ENCODE measurements around the gene SPTLC2.
"Not testable (repeated sequence)": the region's sequence is repeated elsewhere in the genome, so short reads cannot be mapped to it uniquely, and the experiment has no call there.

The SPTLC2 gene

DNA sequence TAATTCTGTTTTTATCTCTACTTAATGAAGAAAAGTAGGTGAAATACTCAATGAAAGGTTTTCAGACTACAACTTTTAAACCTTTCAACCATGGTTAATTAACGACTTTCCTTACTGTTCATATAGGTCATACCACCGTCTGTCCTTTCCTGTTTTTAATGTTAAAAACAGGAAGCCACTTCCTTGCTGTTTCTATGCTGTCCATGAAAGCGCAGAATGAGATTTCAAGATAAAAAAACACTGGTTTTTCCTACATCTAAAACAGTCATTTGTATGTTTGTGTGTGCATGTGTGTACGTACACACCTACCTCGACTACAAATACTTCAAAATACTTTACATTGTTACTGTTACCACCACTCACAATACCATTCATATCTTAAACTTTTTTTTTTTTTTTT is 27.3 kb downstream of the SPTLC2 start:
- no peak overlapping the region for H3K4me3 Mint-ChIP-seq
- no peaks in the 10 kb centered on the region for H3K27me3 Mint-ChIP-seq
- no peak for ATAC-seq (ENCODE audit: low read depth)
- no peaks in the 10 kb centered on the region for H3K9me3 Mint-ChIP-seq
- no peaks in the 10 kb centered on the region for H3K36me3 Mint-ChIP-seq
- H3K27ac Mint-ChIP-seq = peak overlapping the region; percentile 69
- DNase-seq (ENCODE audit: low spot score in 2 of 2) = no peak
- H3K4me1 Mint-ChIP-seq = peaks cover 44% of the 10 kb centered on the region

DNA sequence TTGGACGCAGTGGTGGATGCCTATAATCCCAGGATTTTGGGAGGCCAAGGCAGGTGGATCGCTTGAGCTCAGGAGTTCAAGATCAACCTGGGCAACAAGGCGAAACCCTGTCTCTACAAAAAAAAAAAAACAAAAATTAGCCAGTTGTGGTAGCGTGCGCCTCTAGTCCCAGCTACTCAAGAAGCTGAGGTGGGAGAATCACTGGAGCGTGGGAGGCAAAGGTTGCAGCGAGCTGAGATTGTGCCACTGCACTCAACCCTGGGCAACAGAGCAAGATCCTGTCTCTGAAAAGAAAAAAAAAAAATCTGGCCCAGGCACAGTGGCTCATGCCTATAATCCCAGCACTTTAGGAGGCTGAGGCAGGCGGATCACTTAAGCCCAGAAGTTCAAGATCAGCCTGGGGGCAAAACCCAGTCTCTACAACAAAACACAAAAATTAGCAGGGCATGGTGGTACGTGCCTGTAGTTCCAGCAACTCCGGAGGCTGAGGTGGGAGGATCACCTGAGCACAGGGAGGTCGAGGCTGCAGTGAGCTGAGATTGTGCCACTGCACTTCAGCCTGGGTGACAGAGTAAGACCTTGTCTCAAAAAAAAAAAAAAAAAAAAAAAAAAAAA is 27.9 kb downstream of the SPTLC2 start:
- Mint-ChIP-seq H3K4me3 (peak overlapping the region; percentile 41), H3K27ac (peak overlapping the region; percentile 69)

DNA sequence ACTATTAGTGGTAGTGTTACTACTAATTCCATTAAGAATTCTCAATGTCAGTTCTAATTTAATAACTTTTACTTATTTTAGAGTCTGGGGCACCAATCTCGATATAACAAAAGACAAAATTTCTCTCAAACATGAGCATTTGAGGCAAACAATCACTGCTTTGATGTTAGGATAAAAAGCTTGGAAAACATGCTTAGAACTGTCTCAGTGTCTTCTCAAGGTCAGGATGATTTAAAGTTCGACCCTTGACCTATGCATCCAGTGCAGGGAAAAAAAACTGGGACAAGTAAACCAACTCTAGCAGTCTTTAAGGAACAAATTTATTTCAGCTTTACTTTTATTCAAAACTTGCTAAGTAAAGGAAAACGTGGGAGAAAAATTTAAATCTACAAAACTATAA is 31.1 kb downstream of the SPTLC2 start:
- no peak for ATAC-seq (ENCODE audit: low read depth)
- Mint-ChIP-seq H3K4me3 (no peak overlapping the region), H3K27me3 (no peaks in the 10 kb centered on the region), H3K4me1 (peaks cover 27% of the 10 kb centered on the region), H3K36me3 (peaks cover 3% of the 10 kb centered on the region), H3K27ac (no peak overlapping the region), H3K9me3 (no peaks in the 10 kb centered on the region)
- DNase-seq (ENCODE audit: low spot score in 2 of 2) = no peak

More for the DNA sequence above, 27.9 kb downstream of the SPTLC2 start:
- DNase-seq (ENCODE audit: low spot score in 2 of 2); H3K27me3 Mint-ChIP-seq; H3K9me3 Mint-ChIP-seq; H3K36me3 Mint-ChIP-seq: not testable (repeated sequence)
- H3K4me1 Mint-ChIP-seq = peaks cover 40% of the 10 kb centered on the region
- ATAC-seq (ENCODE audit: low read depth) = peak; percentile 64

DNA sequence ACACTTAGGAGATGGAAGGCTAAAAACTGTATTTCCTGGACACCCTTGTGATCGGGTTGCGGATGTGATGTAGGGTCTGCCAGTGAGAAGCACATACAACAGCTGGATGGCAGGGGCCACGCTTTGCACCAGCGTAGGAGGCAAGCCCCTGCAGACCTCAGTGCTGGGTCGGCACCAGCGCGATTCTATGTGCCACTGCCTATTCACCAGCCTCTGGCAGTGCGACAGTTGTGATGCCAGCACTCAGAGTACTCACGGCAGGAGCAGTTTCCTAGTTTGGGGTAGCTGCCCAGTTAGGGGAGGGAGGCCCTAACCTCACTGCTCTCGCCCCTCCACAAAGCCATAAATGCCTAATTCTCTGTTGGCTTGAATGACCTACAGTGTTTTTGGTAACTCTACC is 31.6 kb downstream of the SPTLC2 start:
- no peaks in the 10 kb centered on the region for H3K9me3 Mint-ChIP-seq
- no peaks in the 10 kb centered on the region for H3K27me3 Mint-ChIP-seq
- H3K27ac Mint-ChIP-seq = no peak overlapping the region
- no peak overlapping the region for H3K4me3 Mint-ChIP-seq
- H3K36me3 Mint-ChIP-seq = peaks cover 3% of the 10 kb centered on the region
- no peak for ATAC-seq (ENCODE audit: low read depth)
- peaks cover 23% of the 10 kb centered on the region for H3K4me1 Mint-ChIP-seq
- DNase-seq (ENCODE audit: low spot score in 2 of 2) = no peak

DNA sequence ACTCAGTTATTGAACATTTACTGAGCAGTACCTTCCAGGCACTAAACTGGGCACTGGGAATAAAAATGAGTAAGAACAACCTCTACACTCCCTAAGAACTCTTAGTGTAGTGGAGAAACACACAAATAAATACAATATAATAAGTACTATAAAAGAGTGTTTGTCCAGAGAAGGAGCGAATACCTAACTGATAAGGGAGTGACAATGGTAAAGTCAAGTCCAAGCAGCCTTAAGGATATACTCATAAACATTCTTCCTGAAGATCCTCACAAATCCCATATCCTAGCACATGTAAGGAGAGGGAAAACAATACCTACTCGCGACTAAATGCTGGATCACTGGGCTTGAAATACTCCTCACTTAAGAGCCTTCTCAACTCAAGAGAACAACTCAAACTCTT is 32.8 kb downstream of the SPTLC2 start:
- DNase-seq (ENCODE audit: low spot score in 2 of 2) = no peak
- Mint-ChIP-seq H3K4me1 (peaks cover 23% of the 10 kb centered on the region), H3K27me3 (no peaks in the 10 kb centered on the region), H3K36me3 (peaks cover 3% of the 10 kb centered on the region), H3K9me3 (no peaks in the 10 kb centered on the region), H3K27ac (no peak overlapping the region), H3K4me3 (no peak overlapping the region)
- ATAC-seq (ENCODE audit: low read depth) = no peak

DNA sequence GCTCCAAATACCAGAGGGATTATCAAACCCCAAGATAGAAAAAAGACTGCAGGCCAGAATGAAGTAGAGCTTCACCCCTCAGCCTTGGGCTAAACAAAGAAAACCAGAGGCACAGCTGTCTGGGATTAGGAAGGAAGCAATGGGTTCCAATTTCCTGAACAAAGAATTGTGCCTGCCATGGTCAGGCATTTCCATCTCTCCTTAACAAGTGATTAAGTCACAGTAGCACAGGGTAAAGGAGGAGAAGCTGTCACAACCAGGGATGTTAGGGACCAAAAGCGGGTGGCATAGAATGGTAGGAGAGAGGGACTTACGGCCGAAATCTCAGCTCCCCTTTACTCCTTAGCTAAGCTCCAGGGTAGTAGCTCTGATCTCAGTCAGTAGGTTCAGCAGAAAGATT is 33.9 kb downstream of the SPTLC2 start:
- peaks cover 17% of the 10 kb centered on the region for H3K4me1 Mint-ChIP-seq
- no peaks in the 10 kb centered on the region for H3K9me3 Mint-ChIP-seq
- H3K27ac Mint-ChIP-seq = no peak overlapping the region

DNA sequence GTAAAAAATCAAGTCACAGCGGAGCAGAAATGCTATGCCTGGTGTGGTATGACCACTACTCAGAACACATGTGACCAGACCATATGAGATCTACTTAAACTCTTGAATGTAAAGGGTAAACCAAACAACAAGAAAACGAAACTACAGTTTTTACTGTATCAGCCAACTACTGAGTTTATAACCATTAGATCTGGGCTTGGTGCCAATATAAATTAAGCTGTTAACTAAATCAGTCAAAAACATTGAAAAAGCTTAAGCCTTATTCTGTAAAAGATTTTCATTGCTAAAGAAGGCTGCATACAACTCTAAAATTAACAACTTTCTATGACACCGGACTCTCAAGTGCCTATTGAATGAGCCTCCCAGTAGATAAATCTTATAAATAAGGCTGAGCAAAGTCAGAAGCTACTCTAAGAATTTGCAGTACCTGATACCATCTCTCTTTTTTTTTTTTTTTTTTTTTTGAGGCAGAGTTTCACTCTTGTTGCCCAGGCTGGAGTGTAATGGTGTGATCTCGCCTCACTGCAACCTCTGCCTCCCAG is 35.4 kb downstream of the SPTLC2 start:
- no peaks in the 10 kb centered on the region for H3K27me3 Mint-ChIP-seq
- no peak overlapping the region for H3K27ac Mint-ChIP-seq
- ATAC-seq (ENCODE audit: low read depth) (no peak), DNase-seq (ENCODE audit: low spot score in 2 of 2) (no peak)
- H3K4me1 Mint-ChIP-seq = peaks cover 10% of the 10 kb centered on the region
- H3K36me3 Mint-ChIP-seq = peaks cover 3% of the 10 kb centered on the region
- no peaks in the 10 kb centered on the region for H3K9me3 Mint-ChIP-seq
- H3K4me3 Mint-ChIP-seq = no peak overlapping the region

More for the DNA sequence above, 33.9 kb downstream of the SPTLC2 start:
- ATAC-seq (ENCODE audit: low read depth) (no peak), DNase-seq (ENCODE audit: low spot score in 2 of 2) (no peak)
- no peak overlapping the region for H3K4me3 Mint-ChIP-seq
- no peaks in the 10 kb centered on the region for H3K27me3 Mint-ChIP-seq
- peaks cover 3% of the 10 kb centered on the region for H3K36me3 Mint-ChIP-seq

DNA sequence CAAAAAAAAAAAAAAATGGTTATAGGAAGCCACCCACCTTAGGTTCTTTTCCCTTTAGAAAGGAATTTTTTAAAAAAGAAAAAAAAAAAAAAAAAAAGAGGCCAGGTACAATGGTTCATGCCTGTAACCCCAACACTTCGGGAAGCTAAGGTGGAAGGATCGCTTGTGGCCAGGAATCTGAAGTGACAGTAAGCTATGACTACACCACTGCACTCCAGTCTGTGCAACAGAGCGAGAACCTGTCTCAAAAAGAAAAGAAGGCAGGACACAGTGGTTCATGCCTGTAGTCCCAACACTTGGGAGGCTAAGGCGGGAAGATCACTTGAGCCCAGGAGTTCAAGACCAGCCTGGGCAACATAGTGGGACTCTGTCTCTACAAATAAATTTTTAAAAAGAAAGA is 36.0 kb downstream of the SPTLC2 start:
- H3K36me3 Mint-ChIP-seq = peaks cover 5% of the 10 kb centered on the region
- H3K27me3 Mint-ChIP-seq = no peaks in the 10 kb centered on the region
- DNase-seq (ENCODE audit: low spot score in 2 of 2) = no peak
- no peak for ATAC-seq (ENCODE audit: low read depth)
- no peaks in the 10 kb centered on the region for H3K9me3 Mint-ChIP-seq
- no peak overlapping the region for H3K27ac Mint-ChIP-seq
- H3K4me3 Mint-ChIP-seq = no peak overlapping the region
- peaks cover 10% of the 10 kb centered on the region for H3K4me1 Mint-ChIP-seq

DNA sequence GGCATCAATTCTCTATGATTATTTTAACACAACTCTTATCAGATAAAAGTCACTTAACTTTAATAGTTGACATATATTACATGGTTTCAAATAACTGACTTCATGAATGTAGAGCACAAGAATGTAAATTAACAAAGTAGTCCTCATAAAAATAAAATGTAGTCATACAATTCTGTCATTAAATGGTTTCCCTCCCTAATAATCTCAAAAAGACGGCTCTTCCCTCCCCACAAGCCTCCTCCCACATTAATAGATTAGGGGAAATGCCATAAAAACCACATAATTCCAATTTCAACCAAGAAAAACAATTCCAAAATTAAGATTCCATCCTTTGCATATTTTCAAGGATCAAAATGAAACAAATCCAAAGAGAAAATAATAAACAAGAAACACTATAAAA is 36.7 kb downstream of the SPTLC2 start:
- H3K36me3 Mint-ChIP-seq = peaks cover 5% of the 10 kb centered on the region
- no peaks in the 10 kb centered on the region for H3K9me3 Mint-ChIP-seq
- ATAC-seq (ENCODE audit: low read depth) = no peak
- H3K4me1 Mint-ChIP-seq = peaks cover 10% of the 10 kb centered on the region
- H3K27me3 Mint-ChIP-seq = no peaks in the 10 kb centered on the region
- peak overlapping the region; percentile 11 for H3K27ac Mint-ChIP-seq
- no peak overlapping the region for H3K4me3 Mint-ChIP-seq
- no peak for DNase-seq (ENCODE audit: low spot score in 2 of 2)

DNA sequence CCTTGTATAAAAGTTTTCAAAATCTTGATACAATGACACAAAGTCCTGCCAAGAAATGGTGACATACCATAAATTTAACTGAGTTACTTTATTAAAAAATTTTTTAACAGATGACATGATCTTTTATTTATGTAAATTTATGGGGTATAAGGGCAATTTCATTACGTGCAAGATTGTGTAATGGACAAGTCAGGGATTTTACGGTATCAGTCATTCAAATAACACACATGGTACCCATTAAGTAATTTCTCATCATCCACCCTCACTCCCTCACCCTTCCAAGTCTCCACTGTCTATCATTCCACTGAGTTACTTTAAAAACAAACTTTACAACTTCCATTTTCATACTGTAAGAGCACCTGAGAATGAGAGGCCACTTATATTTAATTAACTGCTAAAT is 37.4 kb downstream of the SPTLC2 start:
- Mint-ChIP-seq H3K9me3 (no peaks in the 10 kb centered on the region), H3K4me1 (peaks cover 7% of the 10 kb centered on the region), H3K27ac (peak overlapping the region; percentile 11), H3K27me3 (no peaks in the 10 kb centered on the region), H3K36me3 (peaks cover 10% of the 10 kb centered on the region), H3K4me3 (no peak overlapping the region)
- no peak for DNase-seq (ENCODE audit: low spot score in 2 of 2)
- no peak for ATAC-seq (ENCODE audit: low read depth)

DNA sequence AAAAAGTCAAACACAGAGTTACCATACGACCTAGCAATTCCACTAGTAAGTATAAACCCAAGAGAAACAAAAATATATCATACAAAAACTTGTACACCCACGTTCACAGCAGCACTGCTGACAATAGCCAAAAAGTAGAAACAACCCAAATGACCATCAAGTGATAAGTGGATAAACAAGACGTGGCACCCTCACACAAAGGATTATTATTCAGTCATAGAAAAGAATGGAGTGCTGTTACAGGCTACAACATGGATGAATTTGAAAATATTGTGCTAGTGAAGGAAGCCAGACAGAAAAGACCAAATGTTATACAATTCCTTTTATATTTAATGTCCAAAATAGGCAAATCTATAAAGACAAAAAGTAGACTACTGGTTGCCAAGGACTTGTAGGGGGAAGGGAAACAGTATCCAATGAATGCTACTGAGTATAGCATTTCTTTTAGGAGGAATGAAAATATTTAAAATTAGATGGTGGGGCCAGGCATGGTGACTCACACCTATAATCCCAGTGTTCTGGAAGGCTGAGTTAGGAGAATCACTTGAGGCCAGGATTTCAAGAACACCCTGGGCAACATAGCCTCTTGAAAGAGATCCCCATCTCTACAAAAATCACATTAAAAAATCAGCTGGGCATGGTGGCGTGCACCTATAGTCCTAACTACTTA is 41.9 kb downstream of the SPTLC2 start:
- no peak overlapping the region for H3K4me3 Mint-ChIP-seq
- H3K27me3 Mint-ChIP-seq = no peaks in the 10 kb centered on the region
- ATAC-seq (ENCODE audit: low read depth) (no peak), DNase-seq (ENCODE audit: low spot score in 2 of 2) (no peak)
- no peaks in the 10 kb centered on the region for H3K9me3 Mint-ChIP-seq
- H3K36me3 Mint-ChIP-seq = peaks cover 26% of the 10 kb centered on the region
- H3K27ac Mint-ChIP-seq = no peak overlapping the region
- H3K4me1 Mint-ChIP-seq = peaks cover 2% of the 10 kb centered on the region

DNA sequence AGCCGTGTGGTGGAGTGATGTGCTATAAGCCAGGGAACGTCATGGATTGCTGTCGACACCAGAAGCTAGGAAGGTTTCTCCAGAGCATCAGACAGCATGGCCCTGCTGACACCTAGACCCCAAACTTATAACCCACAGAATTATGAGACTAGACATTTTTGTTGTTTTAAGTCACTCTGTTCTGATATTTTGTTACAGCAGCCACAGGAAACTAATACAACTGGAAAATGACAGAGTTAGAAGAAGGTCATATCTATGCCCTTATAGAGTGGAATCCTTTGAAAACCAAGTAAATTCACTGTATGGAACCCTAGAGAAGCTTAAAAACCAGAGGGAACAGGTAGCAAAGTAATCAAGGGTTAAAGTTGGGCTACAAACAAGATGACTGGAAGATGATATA is 42.5 kb downstream of the SPTLC2 start:
- no peak overlapping the region for H3K27ac Mint-ChIP-seq
- H3K36me3 Mint-ChIP-seq = peaks cover 26% of the 10 kb centered on the region
- H3K4me3 Mint-ChIP-seq = no peak overlapping the region
- DNase-seq (ENCODE audit: low spot score in 2 of 2) = no peak
- peaks cover 2% of the 10 kb centered on the region for H3K4me1 Mint-ChIP-seq
- ATAC-seq (ENCODE audit: low read depth) = no peak
- H3K27me3 Mint-ChIP-seq = no peaks in the 10 kb centered on the region
- H3K9me3 Mint-ChIP-seq = no peaks in the 10 kb centered on the region

DNA sequence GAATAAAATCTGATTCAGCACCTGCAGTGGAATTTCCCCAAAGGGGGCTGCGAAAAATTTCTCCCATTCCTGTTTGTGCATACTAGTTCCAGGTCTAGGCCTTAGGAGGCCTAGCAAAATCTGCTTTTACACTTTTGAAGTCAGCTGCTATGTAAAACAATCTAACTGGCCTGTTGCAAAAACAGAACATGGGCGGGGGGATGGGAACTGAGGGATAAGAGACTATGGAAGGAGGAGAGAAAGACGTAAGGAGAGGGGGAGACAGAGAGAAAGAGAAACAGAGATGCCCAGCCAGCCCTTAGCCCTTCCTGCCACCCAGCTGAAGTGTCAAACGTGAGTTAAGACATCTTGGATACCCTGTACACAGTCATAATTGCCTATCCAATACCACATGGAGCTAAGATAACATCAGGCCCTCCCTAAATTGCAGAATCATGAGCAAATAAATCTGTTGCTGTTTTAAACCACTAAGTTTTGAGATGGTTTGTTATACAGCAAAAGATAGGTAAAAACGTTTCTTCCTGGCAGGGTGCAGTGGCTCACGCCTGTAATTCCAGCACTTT is 45.6 kb downstream of the SPTLC2 start:
- no peak for ATAC-seq (ENCODE audit: low read depth)
- no peaks in the 10 kb centered on the region for H3K27me3 Mint-ChIP-seq
- peaks cover 31% of the 10 kb centered on the region for H3K36me3 Mint-ChIP-seq
- no peaks in the 10 kb centered on the region for H3K9me3 Mint-ChIP-seq
- H3K27ac Mint-ChIP-seq = peak overlapping the region; percentile 6
- no peak overlapping the region for H3K4me3 Mint-ChIP-seq
- no peak for DNase-seq (ENCODE audit: low spot score in 2 of 2)
- H3K4me1 Mint-ChIP-seq = peaks cover 2% of the 10 kb centered on the region

DNA sequence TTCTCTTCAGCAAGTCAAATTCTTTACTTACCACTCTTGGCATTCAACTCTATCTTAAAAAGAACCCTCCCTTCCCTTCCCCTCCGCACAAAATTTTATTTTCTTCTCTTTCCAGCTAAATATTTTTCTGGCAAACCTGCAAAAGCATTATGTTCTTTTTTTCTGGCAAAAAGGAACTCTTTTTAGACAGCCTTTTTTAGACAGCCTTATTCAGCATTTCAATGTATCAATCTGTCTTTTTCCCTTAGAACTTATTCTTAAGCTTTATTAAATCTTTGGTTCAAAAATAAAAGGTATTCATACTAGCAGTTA is 50.5 kb downstream of the SPTLC2 start:
- Mint-ChIP-seq H3K36me3 (peaks cover 23% of the 10 kb centered on the region), H3K4me1 (peaks cover 4% of the 10 kb centered on the region), H3K27ac (no peak overlapping the region), H3K4me3 (no peak overlapping the region), H3K27me3 (no peaks in the 10 kb centered on the region), H3K9me3 (no peaks in the 10 kb centered on the region)
- no peak for DNase-seq (ENCODE audit: low spot score in 2 of 2)
- no peak for ATAC-seq (ENCODE audit: low read depth)
